SU-DHL-6 (cell line): ENCODE results near the gene ZMIZ1.

ENCODE experiments used
- H2AFZ ChIP-seq: fragments of 200-600 bp; sonication (generic); 2 replicates; pipeline ENCODE4 v1.6.1; 2014; ENCODE audit warnings: low read depth, mild to moderate bottlenecking, moderate library complexity, mixed read lengths, antibody characterized with exemption, low read length; ENCODE audit not compliant: severe bottlenecking
- H3F3A ChIP-seq: fragments of 200-600 bp; shearing (Covaris generic); 2 replicates; pipeline ENCODE4 v1.6.0; 2016; ENCODE audit warnings: antibody characterized with exemption, mild to moderate bottlenecking; ENCODE audit not compliant: insufficient read depth
- H3K27ac ChIP-seq: fragments of 200-600 bp; sonication (generic); 2 replicates; pipeline ENCODE4 v1.5.1; 2016; ENCODE audit warnings: low read depth, mild to moderate bottlenecking, low read length, moderate library complexity, mixed read lengths
- H3K27me3 ChIP-seq: fragments of 200-600 bp; sonication (generic), shearing (Covaris generic); 2 replicates; pipeline ENCODE4 v1.6.0; 2014; ENCODE audit warnings: mild to moderate bottlenecking, low read length
- H3K36me3 ChIP-seq: fragments of 200-600 bp; sonication (generic); 2 replicates; pipeline ENCODE4 v1.6.1; 2014; ENCODE audit warnings: mild to moderate bottlenecking, low read length, mixed read lengths
- H3K4me2 ChIP-seq: fragments of 300-600, 200-600 bp; shearing (Covaris generic), sonication (generic); 2 replicates; pipeline ENCODE4 v1.6.0; 2014; ENCODE audit warnings: low read length, low read depth, mild to moderate bottlenecking; ENCODE audit not compliant: poor library complexity, severe bottlenecking
- H3K4me3 ChIP-seq: fragments of 200-600 bp; sonication (generic); 2 replicates; pipeline ENCODE4 v1.5.1; 2014; ENCODE audit warnings: antibody characterized with exemption, low read length, mild to moderate bottlenecking, mixed read lengths; ENCODE audit not compliant: insufficient read depth, poor library complexity, severe bottlenecking
- H3K79me2 ChIP-seq: fragments of 200-600 bp; sonication (generic); 2 replicates; pipeline ENCODE4 v1.6.1; 2014; ENCODE audit warnings: mild to moderate bottlenecking, low read length, moderate library complexity; ENCODE audit not compliant: insufficient read depth
- H3K9ac ChIP-seq: fragments of 200-600 bp; sonication (generic); 2 replicates; pipeline ENCODE4 v1.7.0; 2014; ENCODE audit warnings: mild to moderate bottlenecking, low read length
- H3K9me2 ChIP-seq: fragments of 200-600 bp; sonication (generic); replicated peaks from 2 replicates; pipeline ENCODE4 v1.6.1; 2014; ENCODE audit warnings: low read length; ENCODE audit not compliant: insufficient read depth
- H3K9me3 ChIP-seq: fragments of 200-600 bp; sonication (generic); 2 replicates; pipeline ENCODE4 v1.6.1; 2014; ENCODE audit warnings: low read length, mixed read lengths; ENCODE audit not compliant: insufficient read depth
- H4K20me1 ChIP-seq: fragments of 200-600 bp; sonication (generic); 2 replicates; pipeline ENCODE4 v1.6.1; 2014; ENCODE audit warnings: low read depth, mild to moderate bottlenecking, antibody characterized with exemption, low read length, moderate library complexity, mixed read lengths
- EZH2phosphoT487 ChIP-seq: fragments of 200-600 bp; sonication (generic), shearing (Covaris generic); conservative IDR thresholded peaks from 2 replicates; pipeline ENCODE4 v1.6.1; 2018; ENCODE audit warnings: mild to moderate bottlenecking, antibody characterized with exemption, low read length, moderate library complexity, mixed read lengths
- TF ChIP-seq, protein P1 (sequence below): fragments of 200-600 bp; sonication (generic); IDR thresholded peaks from one replicate; pipeline ENCODE4 v1.5.1; 2017; ENCODE audit warnings: antibody characterized with exemption, mild to moderate bottlenecking, low read length, moderate library complexity; ENCODE audit not compliant: insufficient read depth, poor library complexity, severe bottlenecking

The ZMIZ1 gene

DNA sequence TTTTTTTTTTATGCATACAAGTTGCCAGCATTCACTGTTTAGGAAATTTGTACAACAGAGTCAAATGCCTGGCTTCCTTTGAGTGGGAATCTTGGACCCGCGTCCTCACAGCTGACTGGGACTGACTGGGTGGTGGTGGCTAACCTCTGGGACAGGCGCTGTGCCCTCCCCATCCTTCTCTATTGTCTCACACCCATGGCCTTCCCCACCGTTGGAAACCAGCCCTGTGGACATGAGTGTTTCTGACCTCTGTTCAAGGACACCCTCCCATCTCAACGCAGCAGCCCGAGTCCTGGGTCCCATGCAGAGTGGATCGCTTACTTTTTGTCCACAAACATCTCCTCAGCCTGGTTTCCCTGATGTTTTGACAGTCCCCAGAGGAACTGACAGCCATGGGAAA, 153.4 kb downstream of the ZMIZ1 start:
- no peaks in the 10 kb centered on the region for H3F3A ChIP-seq
- no peaks in the 10 kb centered on the region for H3K27me3 ChIP-seq
- H2AFZ ChIP-seq, result no peak overlapping the region
- H3K4me2 ChIP-seq, result no peak overlapping the region
- H3K27ac ChIP-seq, result no peak overlapping the region
- H3K9me3 ChIP-seq, result no peaks in the 10 kb centered on the region
- no peaks in the 10 kb centered on the region for H3K9me2 ChIP-seq
- no peak overlapping the region for H3K9ac ChIP-seq
- H3K79me2 ChIP-seq, result no peaks in the 10 kb centered on the region
- TF ChIP-seq, protein P1, sequence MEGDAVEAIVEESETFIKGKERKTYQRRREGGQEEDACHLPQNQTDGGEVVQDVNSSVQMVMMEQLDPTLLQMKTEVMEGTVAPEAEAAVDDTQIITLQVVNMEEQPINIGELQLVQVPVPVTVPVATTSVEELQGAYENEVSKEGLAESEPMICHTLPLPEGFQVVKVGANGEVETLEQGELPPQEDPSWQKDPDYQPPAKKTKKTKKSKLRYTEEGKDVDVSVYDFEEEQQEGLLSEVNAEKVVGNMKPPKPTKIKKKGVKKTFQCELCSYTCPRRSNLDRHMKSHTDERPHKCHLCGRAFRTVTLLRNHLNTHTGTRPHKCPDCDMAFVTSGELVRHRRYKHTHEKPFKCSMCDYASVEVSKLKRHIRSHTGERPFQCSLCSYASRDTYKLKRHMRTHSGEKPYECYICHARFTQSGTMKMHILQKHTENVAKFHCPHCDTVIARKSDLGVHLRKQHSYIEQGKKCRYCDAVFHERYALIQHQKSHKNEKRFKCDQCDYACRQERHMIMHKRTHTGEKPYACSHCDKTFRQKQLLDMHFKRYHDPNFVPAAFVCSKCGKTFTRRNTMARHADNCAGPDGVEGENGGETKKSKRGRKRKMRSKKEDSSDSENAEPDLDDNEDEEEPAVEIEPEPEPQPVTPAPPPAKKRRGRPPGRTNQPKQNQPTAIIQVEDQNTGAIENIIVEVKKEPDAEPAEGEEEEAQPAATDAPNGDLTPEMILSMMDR, result no peak
- no peaks in the 10 kb centered on the region for H4K20me1 ChIP-seq
- H3K36me3 ChIP-seq, result no peaks in the 10 kb centered on the region
- no peak overlapping the region for H3K4me3 ChIP-seq

DNA sequence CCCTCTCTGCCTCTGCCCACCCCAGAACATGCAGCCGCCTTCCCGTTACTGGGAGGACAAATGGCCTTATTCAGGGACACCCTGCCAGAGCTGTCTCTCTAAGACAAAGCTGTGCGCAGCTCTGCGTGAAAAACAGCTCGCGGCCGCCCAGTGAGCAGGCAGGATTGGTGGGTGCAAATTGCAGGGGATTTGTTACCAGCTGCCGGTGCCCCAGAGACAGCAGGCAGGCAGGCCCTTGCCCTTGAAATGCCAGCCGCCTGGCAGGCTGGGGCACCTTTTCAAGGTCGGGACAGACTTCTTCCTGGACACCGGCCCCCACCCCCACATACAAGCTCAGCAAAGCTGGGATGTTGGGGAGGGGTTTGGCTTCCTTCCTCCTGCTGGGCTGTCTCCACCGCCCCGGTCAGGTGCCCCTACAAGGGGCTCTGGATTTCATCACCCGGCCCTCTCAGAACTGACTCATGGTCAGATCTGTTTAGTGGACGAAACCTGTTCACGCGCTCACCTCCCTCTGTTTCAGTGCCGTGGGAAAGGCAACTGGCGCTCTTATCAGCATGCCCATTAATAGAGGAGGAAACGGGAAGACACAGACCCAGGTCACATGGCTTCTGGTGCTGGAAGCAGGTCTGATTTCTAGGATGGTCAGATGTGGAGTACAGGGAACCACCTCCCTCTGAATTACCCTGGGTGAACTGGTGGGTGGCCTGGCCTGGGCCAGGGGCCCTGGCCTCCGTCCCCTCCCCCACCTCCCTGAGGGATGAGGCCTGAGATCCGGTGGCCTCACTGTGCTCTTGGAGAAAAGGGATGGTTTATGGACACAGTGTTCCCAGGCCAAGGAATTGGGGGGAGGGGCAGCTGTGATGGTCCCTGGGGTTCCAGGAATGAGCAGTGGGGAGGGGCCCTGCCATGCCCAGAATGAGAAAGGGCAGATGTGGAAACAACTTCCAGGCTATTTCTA, 154.6 kb downstream of the ZMIZ1 start:
- no peaks in the 10 kb centered on the region for H3K9me3 ChIP-seq
- no peak overlapping the region for H2AFZ ChIP-seq
- no peaks in the 10 kb centered on the region for H3K36me3 ChIP-seq
- H3K9ac ChIP-seq, result no peak overlapping the region
- H4K20me1 ChIP-seq, result no peaks in the 10 kb centered on the region
- no peak overlapping the region for H3K4me3 ChIP-seq
- no peak overlapping the region for H3K27ac ChIP-seq
- no peaks in the 10 kb centered on the region for H3F3A ChIP-seq
- no peaks in the 10 kb centered on the region for H3K9me2 ChIP-seq
- no peaks in the 10 kb centered on the region for H3K27me3 ChIP-seq
- no peak for TF ChIP-seq EZH2phosphoT487
- TF ChIP-seq, protein P1, result no peak
- H3K79me2 ChIP-seq, result no peaks in the 10 kb centered on the region
- H3K4me2 ChIP-seq, result no peak overlapping the region

DNA sequence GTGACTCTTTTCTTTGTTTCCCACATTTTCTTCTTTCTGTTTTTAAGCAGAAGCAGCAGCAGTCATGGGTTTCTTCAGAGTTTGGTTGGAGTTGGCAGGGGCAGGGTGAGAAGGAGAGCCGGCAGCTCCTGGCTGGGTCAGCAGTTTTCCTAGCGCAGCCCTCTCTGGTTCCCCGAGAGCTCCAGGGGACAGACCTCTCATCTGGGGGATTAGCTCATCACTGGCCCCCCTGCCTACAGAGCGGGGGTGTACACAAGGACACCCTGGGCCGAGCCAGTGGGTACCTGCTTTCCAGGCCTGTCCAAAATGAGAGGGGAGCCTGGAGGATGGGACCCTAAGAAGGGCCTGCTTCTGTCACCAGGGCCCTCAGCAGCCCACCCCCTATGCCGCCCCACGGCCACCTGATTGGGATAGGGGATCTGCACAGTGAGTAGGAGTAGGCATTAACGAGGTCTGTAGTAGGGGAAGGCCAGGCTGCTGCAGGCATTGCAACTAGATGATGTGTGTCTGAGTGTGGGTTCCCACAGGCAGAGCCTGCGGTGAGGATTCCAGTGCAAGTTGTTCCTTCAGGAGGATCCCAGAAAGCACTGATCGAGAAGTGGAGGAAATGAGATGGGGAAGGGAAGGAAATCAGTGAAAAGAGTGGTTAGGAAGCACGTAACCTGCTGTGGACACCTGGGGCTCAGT, 155.6 kb downstream of the ZMIZ1 start:
- H3K27ac ChIP-seq, result no peak overlapping the region
- no peak overlapping the region for H3K9ac ChIP-seq
- no peaks in the 10 kb centered on the region for H4K20me1 ChIP-seq
- H3K27me3 ChIP-seq, result no peaks in the 10 kb centered on the region
- H3K4me2 ChIP-seq, result no peak overlapping the region
- no peaks in the 10 kb centered on the region for H3K9me2 ChIP-seq
- no peaks in the 10 kb centered on the region for H3K79me2 ChIP-seq
- H3F3A ChIP-seq, result no peaks in the 10 kb centered on the region
- no peaks in the 10 kb centered on the region for H3K9me3 ChIP-seq
- TF ChIP-seq EZH2phosphoT487, result no peak
- TF ChIP-seq, protein P1, result no peak
- H3K4me3 ChIP-seq, result no peak overlapping the region
- no peak overlapping the region for H2AFZ ChIP-seq
- no peaks in the 10 kb centered on the region for H3K36me3 ChIP-seq
